BJ (cell line): ENCODE results near the gene CORO6. TPM values are rescaled to one million over a fixed set of nuclear protein-coding genes. Genes with fewer than 3 reads are reported as not detected.
"Not testable (repeated sequence)": the region's sequence is repeated elsewhere in the genome, so short reads cannot be mapped to it uniquely, and the experiment has no call there.

ENCODE experiments used
- CTCF ChIA-PET: fragments of 350-600 bp; formaldehyde crosslinking; extraction: SDS; loops from one replicate; lab custom pipeline; 2021; ENCODE audit warnings: antibody characterized with exemption, inconsistent platforms; lab: Yijun Ruan, JAX
- POLR2A ChIA-PET: fragments of 300-600 bp; sonication (Branson Sonifier 250); formaldehyde crosslinking; extraction: SDS; loops from one replicate; lab custom pipeline; 2021; ENCODE audit warnings: antibody characterized with exemption; lab: Charles Lee
- DNase-seq: peaks from one replicate; pipeline ENCODE4 v3.0.0-alpha.2; 2011; ENCODE audit warnings: low read depth
- H3K27me3 ChIP-seq: 2 replicates; pipeline ENCODE4 v1.6.0; 2011; ENCODE audit warnings: low read length; ENCODE audit not compliant: control insufficient read depth, insufficient read depth
- H3K36me3 ChIP-seq: 2 replicates; pipeline ENCODE4 v1.5.1; 2011; ENCODE audit warnings: low read length; ENCODE audit not compliant: control insufficient read depth, insufficient read depth
- H3K4me3 ChIP-seq: 2 replicates; pipeline ENCODE4 v1.5.1; 2011; ENCODE audit warnings: low read depth, mild to moderate bottlenecking, control low read depth, low read length
- polyA plus RNA-seq: library from polyadenylated mRNA; depleted of rRNA; stranded (reverse); fragments of >200 nt; gene quantifications from 2 replicates; pipeline ENCODE4 v1.2.3, GENCODE V29; 2011
- TF ChIP-seq, protein P1 (sequence below): IDR thresholded peaks from 2 replicates; pipeline ENCODE4 v1.5.1; 2011; ENCODE audit warnings: low read depth, mild to moderate bottlenecking, control low read depth, inconsistent platforms, low read length, moderate library complexity; ENCODE audit not compliant: insufficient read depth

Gene CORO6
- polyA plus RNA-seq, 1 experiment: 19.3 TPM

DNA sequence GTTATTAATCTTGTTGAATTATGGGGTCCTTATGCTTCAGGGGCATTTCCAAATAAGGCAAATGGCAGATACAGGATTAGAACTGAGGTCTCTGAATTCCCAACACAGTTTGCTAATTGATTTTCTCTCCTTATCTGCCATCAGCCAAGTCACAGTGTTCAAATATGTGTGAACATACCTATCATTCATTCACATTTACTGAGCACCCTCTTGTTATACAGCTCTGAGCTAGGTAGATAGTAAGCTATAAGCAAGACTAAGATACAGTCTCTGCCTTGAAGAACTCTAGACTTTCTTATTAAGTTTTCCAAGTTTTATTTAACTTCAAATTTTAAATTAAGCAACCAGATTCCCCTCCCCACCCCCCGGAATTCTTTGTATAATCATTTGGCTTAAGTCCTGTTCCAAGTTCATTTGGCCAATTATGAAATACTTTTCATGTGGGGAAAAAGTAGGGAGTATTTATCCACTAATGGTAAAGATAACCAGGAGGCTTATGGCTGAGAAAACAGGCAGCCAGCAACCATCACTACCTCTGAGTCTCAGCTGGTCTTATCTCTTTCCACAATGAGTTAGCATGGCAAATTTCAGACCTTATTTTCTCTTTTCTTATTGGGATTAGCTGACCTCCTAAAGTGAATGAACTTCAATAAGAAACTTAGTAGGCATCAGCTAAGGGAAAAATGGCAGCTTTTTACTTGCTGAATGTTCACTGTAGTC is 31.4 kb upstream of the CORO6 start:
- TF ChIP-seq, protein P1, sequence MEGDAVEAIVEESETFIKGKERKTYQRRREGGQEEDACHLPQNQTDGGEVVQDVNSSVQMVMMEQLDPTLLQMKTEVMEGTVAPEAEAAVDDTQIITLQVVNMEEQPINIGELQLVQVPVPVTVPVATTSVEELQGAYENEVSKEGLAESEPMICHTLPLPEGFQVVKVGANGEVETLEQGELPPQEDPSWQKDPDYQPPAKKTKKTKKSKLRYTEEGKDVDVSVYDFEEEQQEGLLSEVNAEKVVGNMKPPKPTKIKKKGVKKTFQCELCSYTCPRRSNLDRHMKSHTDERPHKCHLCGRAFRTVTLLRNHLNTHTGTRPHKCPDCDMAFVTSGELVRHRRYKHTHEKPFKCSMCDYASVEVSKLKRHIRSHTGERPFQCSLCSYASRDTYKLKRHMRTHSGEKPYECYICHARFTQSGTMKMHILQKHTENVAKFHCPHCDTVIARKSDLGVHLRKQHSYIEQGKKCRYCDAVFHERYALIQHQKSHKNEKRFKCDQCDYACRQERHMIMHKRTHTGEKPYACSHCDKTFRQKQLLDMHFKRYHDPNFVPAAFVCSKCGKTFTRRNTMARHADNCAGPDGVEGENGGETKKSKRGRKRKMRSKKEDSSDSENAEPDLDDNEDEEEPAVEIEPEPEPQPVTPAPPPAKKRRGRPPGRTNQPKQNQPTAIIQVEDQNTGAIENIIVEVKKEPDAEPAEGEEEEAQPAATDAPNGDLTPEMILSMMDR: no peak
- no peaks in the 10 kb centered on the region for H3K36me3 ChIP-seq
- H3K4me3 ChIP-seq: no peak overlapping the region
- DNase-seq: no peak
- CTCF ChIA-PET: interaction anchor here (1.0 to 2.0 kb wide), 5 partner anchors 9 to 125 kb away, joined by 3 to 5 read pairs (median 4); no protein-coding TSS in a partner anchor
- H3K27me3 ChIP-seq: no peaks in the 10 kb centered on the region
- POLR2A ChIA-PET: no interaction called here

DNA sequence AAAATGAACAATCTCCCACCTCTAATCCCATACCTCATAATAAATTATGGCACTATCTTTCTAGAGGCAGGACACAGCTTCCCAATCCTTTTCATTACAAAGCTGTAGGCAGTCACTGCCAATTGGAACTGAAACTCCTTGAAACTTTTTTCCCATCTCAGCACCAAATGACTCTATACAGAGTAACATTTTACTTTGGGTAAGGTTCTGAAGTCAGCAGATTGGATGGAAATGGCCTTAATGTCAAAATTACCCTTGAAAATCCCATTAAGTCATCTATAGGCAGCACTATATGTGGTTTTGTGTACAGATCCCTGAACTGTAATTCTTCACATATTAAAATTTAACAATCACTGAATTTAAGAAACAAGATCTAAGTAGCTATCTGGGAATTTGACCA is 30.3 kb upstream of the CORO6 start:
- ChIA-PET POLR2A (no interaction called here), CTCF (interaction anchor here (0.6 to 2.0 kb wide), 5 partner anchors 10 to 280 kb away, joined by 3 to 5 read pairs (median 4); no protein-coding TSS in a partner anchor)
- 0 out of 2 replicates have a peak, but pooled peaks cover under 1% of the 10 kb centered on the region for H3K36me3 ChIP-seq

DNA sequence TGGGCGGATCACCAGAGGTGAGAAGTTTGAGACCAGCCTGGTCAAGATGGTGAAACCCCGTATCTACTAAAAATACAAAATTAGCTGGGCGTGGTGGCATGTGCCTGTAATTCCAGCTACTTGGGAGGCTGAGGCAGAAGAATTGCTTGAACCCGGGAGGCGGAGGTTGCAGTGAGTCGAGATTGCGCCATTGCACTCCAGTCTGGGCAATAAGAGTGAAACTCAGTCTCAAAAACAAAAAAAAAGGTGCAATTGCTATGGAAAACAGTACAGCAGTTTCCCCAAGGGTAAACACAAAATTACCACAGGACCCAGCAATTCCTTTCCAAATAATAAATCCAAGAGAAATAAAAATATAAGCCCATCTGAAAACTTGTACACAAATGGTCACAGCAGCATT is 29.2 kb upstream of the CORO6 start:
- H3K27me3 ChIP-seq, POLR2A ChIA-PET: not testable (repeated sequence)

More for the DNA sequence above, 30.3 kb upstream of the CORO6 start:
- TF ChIP-seq, protein P1: no peak
- no peak overlapping the region for H3K4me3 ChIP-seq
- no peak for DNase-seq
- no peaks in the 10 kb centered on the region for H3K27me3 ChIP-seq

GRCh38 chr17:29650396-29650795 is 27.7 kb upstream of the CORO6 start:
- POLR2A ChIA-PET: no interaction called here
- 0 out of 2 replicates have a peak, but pooled peaks cover 3% of the 10 kb centered on the region for H3K36me3 ChIP-seq
- TF ChIP-seq, protein P1: no peak
- H3K27me3 ChIP-seq: no peaks in the 10 kb centered on the region
- DNase-seq: no peak
- CTCF ChIA-PET: interaction anchor here (2.7 kb wide), 1 partner anchor 129 kb away, joined by 8 read pairs; no protein-coding TSS in a partner anchor
- H3K4me3 ChIP-seq: no peak overlapping the region

More for the DNA sequence above, 29.2 kb upstream of the CORO6 start:
- H3K36me3 ChIP-seq, CTCF ChIA-PET, DNase-seq, H3K4me3 ChIP-seq: not testable (repeated sequence)

DNA sequence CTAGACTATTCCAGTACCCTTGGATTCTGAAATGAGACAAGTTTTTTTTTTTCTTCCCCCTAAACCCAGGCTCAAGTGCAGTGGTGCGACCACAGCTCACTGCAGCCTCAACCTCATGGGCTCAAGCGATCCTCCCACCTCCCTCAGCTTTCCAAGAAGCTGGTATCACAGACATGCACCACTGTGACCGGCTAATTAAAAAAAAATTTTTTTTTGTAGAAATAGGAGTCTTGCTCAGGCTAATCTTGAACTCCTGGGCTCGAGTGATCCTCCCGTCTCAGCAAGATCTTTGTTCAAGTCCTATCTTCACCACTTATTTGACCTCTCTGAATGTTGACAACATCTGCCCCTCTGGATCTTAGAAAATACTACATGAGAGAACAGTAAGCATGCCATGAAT is 26.6 kb upstream of the CORO6 start:
- H3K4me3 ChIP-seq: no peak overlapping the region
- 0 out of 2 replicates have a peak, but pooled peaks cover 3% of the 10 kb centered on the region for H3K36me3 ChIP-seq
- POLR2A ChIA-PET: no interaction called here
- no peaks in the 10 kb centered on the region for H3K27me3 ChIP-seq
- CTCF ChIA-PET: interaction anchor here (2.7 kb wide), 1 partner anchor 130 kb away, joined by 8 read pairs; no protein-coding TSS in a partner anchor
- TF ChIP-seq, protein P1: no peak
- no peak for DNase-seq
